HepG2 (cell line): ENCODE data around the gene DBNDD2. TPM values are rescaled to one million over a fixed set of nuclear protein-coding genes. Genes with fewer than 3 reads are reported as not detected.

Experiments used
- HDAC2 ChIP-seq: sonication (generic); formaldehyde crosslinking; IDR thresholded peaks from 2 replicates; pipeline ENCODE4 v1.4.0; 2020; ENCODE audit warnings: missing genetic modification reagents
- SOX5 ChIP-seq: IDR thresholded peaks from 2 replicates; pipeline ENCODE4 v1.6.1; 2016; ENCODE audit warnings: borderline replicate concordance
- ZBTB7A ChIP-seq: sonication (generic); formaldehyde crosslinking; IDR thresholded peaks from 2 replicates; pipeline ENCODE4 v1.8.0; 2022; ENCODE audit warnings: mild to moderate bottlenecking, missing genetic modification reagents
- ZNF557 ChIP-seq: sonication (generic); formaldehyde crosslinking; IDR thresholded peaks from 2 replicates; pipeline ENCODE4 v1.4.0; 2020; ENCODE audit warnings: missing genetic modification reagents
- polyA plus RNA-seq, 8 experiments: library from polyadenylated mRNA; depleted of rRNA in 3 of 8; stranded (reverse) in 7 of 8; unstranded in 1 of 8; fragments of >200 nt; fragmentation: Illumina TruSeq in 4 of 8; extraction: Trizol in 4 of 8; gene quantifications; 2 replicates each; pipeline versions ENCODE4 v1.2.1 to v1.2.3, GENCODE V29; 2011 to 2016; ENCODE audit warnings: low read depth in 4 of 8, missing spikeins in 1 of 8, mixed read lengths in 1 of 8; ENCODE audit not compliant: insufficient read depth in 1 of 8
- total RNA-seq, 5 experiments: library from RNA; depleted of rRNA; stranded (reverse); fragments of >200 nt; fragmentation: Illumina TruSeq; extraction: Trizol; gene quantifications; 2 replicates each; pipeline ENCODE4 v1.2.3, GENCODE V29; 2016; ENCODE audit warnings: low read depth in 1 of 5
- TF ChIP-seq, protein P1 (sequence below): sonication (generic); formaldehyde crosslinking; IDR thresholded peaks from 2 replicates; pipeline ENCODE4 v1.4.0; 2020; ENCODE audit warnings: missing genetic modification reagents, borderline replicate concordance
- TF ChIP-seq, protein P2 (sequence below): sonication (generic); formaldehyde crosslinking; IDR thresholded peaks from 2 replicates; pipeline ENCODE4 v1.9.0; 2021; ENCODE audit warnings: mild to moderate bottlenecking, missing genetic modification reagents
- TF ChIP-seq, protein P3 (sequence below): IDR thresholded peaks from 2 replicates; pipeline ENCODE4 v1.6.1; 2012; ENCODE audit warnings: low read length, improper control_type of control experiment
- TF ChIP-seq, protein P4 (sequence below): sonication (generic); formaldehyde crosslinking; IDR thresholded peaks from 2 replicates; pipeline ENCODE4 v1.4.0; 2020; ENCODE audit warnings: missing genetic modification reagents, borderline replicate concordance
- TF ChIP-seq, protein P5 (sequence below): sonication (generic); formaldehyde crosslinking; IDR thresholded peaks from 2 replicates; pipeline ENCODE4 v1.4.0; 2020; ENCODE audit warnings: missing genetic modification reagents

Gene DBNDD2
- total and polyA plus RNA-seq, 2 of the 13 experiments (the other 11 are each of a cell fraction or from before 2014, with no cell fraction given): 16.7 to 47.6 TPM

DNA sequence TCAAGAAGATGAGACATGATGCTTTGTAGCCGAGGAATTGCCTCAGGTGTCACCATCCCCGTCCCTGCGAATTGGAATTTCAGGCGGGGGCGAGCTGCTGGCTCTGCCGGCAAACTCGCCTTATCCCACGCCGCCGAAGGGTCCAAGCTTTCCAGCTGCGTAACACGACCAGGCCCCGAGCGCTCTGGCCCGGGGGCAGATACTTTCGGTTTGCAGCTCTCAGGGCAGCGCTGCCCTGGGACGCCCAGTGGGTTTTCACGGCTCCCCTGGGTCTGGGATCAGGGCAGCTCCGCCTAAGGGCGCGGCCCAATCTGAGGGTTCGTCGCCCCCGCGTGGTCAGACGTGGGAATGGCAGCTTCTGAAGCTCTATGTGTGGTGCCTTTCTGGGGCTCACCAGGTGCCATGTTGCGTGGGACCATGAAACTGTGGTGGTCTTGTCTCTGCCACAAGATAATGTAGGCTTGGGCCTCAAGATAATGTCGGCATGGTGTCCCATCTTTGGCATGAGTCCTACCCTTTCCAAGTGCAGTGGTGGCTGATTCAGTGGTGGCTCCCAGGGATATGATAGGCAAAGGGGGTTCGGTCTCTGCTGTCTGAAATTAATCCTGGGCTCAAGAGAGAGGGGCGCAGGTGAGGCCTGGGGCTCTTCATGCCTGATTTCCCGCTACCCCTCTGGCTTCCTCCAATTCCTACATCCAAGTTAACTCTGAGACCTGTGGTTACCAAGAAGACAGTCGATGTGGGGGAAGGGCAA, 28.8 kb downstream of the DBNDD2 start (continued):
- TF ChIP-seq ZNF557 (CRISPR knock-in tag) (no peak), SOX5 (CRISPR knock-in tag) (peak; percentile 56), HDAC2 (CRISPR knock-in tag) (peak; percentile 79), ZBTB7A (CRISPR knock-in tag) (no peak)
- TF ChIP-seq, protein P1, sequence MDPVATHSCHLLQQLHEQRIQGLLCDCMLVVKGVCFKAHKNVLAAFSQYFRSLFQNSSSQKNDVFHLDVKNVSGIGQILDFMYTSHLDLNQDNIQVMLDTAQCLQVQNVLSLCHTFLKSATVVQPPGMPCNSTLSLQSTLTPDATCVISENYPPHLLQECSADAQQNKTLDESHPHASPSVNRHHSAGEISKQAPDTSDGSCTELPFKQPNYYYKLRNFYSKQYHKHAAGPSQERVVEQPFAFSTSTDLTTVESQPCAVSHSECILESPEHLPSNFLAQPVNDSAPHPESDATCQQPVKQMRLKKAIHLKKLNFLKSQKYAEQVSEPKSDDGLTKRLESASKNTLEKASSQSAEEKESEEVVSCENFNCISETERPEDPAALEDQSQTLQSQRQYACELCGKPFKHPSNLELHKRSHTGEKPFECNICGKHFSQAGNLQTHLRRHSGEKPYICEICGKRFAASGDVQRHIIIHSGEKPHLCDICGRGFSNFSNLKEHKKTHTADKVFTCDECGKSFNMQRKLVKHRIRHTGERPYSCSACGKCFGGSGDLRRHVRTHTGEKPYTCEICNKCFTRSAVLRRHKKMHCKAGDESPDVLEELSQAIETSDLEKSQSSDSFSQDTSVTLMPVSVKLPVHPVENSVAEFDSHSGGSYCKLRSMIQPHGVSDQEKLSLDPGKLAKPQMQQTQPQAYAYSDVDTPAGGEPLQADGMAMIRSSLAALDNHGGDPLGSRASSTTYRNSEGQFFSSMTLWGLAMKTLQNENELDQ (CRISPR knock-in tag): peak; percentile 61
- TF ChIP-seq, protein P2, sequence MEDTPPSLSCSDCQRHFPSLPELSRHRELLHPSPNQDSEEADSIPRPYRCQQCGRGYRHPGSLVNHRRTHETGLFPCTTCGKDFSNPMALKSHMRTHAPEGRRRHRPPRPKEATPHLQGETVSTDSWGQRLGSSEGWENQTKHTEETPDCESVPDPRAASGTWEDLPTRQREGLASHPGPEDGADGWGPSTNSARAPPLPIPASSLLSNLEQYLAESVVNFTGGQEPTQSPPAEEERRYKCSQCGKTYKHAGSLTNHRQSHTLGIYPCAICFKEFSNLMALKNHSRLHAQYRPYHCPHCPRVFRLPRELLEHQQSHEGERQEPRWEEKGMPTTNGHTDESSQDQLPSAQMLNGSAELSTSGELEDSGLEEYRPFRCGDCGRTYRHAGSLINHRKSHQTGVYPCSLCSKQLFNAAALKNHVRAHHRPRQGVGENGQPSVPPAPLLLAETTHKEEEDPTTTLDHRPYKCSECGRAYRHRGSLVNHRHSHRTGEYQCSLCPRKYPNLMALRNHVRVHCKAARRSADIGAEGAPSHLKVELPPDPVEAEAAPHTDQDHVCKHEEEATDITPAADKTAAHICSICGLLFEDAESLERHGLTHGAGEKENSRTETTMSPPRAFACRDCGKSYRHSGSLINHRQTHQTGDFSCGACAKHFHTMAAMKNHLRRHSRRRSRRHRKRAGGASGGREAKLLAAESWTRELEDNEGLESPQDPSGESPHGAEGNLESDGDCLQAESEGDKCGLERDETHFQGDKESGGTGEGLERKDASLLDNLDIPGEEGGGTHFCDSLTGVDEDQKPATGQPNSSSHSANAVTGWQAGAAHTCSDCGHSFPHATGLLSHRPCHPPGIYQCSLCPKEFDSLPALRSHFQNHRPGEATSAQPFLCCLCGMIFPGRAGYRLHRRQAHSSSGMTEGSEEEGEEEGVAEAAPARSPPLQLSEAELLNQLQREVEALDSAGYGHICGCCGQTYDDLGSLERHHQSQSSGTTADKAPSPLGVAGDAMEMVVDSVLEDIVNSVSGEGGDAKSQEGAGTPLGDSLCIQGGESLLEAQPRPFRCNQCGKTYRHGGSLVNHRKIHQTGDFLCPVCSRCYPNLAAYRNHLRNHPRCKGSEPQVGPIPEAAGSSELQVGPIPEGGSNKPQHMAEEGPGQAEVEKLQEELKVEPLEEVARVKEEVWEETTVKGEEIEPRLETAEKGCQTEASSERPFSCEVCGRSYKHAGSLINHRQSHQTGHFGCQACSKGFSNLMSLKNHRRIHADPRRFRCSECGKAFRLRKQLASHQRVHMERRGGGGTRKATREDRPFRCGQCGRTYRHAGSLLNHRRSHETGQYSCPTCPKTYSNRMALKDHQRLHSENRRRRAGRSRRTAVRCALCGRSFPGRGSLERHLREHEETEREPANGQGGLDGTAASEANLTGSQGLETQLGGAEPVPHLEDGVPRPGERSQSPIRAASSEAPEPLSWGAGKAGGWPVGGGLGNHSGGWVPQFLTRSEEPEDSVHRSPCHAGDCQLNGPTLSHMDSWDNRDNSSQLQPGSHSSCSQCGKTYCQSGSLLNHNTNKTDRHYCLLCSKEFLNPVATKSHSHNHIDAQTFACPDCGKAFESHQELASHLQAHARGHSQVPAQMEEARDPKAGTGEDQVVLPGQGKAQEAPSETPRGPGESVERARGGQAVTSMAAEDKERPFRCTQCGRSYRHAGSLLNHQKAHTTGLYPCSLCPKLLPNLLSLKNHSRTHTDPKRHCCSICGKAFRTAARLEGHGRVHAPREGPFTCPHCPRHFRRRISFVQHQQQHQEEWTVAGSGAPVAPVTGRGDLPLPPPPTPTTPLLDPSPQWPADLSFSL (CRISPR knock-in tag): no peak
- TF ChIP-seq, protein P3, sequence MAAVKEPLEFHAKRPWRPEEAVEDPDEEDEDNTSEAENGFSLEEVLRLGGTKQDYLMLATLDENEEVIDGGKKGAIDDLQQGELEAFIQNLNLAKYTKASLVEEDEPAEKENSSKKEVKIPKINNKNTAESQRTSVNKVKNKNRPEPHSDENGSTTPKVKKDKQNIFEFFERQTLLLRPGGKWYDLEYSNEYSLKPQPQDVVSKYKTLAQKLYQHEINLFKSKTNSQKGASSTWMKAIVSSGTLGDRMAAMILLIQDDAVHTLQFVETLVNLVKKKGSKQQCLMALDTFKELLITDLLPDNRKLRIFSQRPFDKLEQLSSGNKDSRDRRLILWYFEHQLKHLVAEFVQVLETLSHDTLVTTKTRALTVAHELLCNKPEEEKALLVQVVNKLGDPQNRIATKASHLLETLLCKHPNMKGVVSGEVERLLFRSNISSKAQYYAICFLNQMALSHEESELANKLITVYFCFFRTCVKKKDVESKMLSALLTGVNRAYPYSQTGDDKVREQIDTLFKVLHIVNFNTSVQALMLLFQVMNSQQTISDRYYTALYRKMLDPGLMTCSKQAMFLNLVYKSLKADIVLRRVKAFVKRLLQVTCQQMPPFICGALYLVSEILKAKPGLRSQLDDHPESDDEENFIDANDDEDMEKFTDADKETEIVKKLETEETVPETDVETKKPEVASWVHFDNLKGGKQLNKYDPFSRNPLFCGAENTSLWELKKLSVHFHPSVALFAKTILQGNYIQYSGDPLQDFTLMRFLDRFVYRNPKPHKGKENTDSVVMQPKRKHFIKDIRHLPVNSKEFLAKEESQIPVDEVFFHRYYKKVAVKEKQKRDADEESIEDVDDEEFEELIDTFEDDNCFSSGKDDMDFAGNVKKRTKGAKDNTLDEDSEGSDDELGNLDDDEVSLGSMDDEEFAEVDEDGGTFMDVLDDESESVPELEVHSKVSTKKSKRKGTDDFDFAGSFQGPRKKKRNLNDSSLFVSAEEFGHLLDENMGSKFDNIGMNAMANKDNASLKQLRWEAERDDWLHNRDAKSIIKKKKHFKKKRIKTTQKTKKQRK: no peak
- TF ChIP-seq, protein P4, sequence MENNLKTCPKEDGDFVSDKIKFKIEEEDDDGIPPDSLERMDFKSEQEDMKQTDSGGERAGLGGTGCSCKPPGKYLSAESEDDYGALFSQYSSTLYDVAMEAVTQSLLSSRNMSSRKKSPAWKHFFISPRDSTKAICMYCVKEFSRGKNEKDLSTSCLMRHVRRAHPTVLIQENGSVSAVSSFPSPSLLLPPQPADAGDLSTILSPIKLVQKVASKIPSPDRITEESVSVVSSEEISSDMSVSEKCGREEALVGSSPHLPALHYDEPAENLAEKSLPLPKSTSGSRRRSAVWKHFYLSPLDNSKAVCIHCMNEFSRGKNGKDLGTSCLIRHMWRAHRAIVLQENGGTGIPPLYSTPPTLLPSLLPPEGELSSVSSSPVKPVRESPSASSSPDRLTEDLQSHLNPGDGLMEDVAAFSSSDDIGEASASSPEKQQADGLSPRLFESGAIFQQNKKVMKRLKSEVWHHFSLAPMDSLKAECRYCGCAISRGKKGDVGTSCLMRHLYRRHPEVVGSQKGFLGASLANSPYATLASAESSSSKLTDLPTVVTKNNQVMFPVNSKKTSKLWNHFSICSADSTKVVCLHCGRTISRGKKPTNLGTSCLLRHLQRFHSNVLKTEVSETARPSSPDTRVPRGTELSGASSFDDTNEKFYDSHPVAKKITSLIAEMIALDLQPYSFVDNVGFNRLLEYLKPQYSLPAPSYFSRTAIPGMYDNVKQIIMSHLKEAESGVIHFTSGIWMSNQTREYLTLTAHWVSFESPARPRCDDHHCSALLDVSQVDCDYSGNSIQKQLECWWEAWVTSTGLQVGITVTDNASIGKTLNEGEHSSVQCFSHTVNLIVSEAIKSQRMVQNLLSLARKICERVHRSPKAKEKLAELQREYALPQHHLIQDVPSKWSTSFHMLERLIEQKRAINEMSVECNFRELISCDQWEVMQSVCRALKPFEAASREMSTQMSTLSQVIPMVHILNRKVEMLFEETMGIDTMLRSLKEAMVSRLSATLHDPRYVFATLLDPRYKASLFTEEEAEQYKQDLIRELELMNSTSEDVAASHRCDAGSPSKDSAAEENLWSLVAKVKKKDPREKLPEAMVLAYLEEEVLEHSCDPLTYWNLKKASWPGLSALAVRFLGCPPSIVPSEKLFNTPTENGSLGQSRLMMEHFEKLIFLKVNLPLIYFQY (CRISPR knock-in tag): peak; percentile 98
- TF ChIP-seq, protein P5, sequence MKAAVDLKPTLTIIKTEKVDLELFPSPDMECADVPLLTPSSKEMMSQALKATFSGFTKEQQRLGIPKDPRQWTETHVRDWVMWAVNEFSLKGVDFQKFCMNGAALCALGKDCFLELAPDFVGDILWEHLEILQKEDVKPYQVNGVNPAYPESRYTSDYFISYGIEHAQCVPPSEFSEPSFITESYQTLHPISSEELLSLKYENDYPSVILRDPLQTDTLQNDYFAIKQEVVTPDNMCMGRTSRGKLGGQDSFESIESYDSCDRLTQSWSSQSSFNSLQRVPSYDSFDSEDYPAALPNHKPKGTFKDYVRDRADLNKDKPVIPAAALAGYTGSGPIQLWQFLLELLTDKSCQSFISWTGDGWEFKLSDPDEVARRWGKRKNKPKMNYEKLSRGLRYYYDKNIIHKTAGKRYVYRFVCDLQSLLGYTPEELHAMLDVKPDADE (CRISPR knock-in tag): no peak
